ENCODE results near the gene TMEM203.

Gene TMEM203

DNA sequence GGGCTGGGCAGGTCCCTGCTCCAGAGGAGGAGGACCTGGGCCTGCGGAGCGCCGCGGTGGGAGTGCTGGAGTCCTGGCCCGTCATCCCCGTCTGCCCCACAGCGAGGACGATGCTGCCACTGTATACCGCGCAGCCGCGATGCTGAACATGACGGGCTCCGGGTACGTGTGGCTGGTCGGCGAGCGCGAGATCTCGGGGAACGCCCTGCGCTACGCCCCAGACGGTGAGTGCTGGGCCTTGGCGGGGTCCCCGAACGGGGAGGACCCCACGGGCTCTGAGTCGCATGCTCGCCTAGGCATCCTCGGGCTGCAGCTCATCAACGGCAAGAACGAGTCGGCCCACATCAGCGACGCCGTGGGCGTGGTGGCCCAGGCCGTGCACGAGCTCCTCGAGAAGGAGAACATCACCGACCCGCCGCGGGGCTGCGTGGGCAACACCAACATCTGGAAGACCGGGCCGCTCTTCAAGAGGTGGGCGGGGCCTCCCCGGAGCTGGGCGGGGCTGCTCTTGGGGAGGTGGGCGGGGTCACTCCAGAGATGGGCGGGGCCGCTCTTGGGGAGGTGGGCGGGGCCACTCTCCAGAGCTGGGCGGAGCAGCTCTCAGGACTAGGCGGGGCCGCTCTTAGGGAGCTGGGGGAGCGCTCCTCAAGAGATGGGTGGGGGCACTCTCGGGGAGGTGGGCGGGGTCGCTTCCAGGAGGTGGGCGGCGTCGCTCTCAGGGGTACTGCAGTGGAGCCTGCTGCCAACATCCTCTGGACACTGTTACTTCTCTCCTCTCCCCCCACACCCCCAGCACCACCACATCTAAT is 48.7 kb downstream of the TMEM203 start:
- 56% methylated on average over 65 of the region's 65 CpGs for WGBS
- Histone ChIP-seq H3K9ac (ENCODE audit: low read depth, low read length) (no peak overlapping the region), H3K9me3 (ENCODE audit: insufficient read depth, low read depth, low read length) (no peaks in the 10 kb centered on the region), H3K27me3 (ENCODE audit: insufficient read depth, low read length) (peaks cover 70% of the 10 kb centered on the region), H3K27ac (ENCODE audit: low read depth, low read length) (no peak overlapping the region), H3K4me3 (ENCODE audit: low read length) (peak overlapping the region; percentile 50), H3K36me3 (ENCODE audit: insufficient read depth, low read length) (no peaks in the 10 kb centered on the region), H3K4me1 (ENCODE audit: insufficient read depth, low read length) (no peaks in the 10 kb centered on the region)

All from HUES64 (cell line).